K562 (cell line): ENCODE measurements around the gene SPRTN. TPM values are rescaled to one million over a fixed set of nuclear protein-coding genes. Genes with fewer than 3 reads are reported as not detected.

Experiments
- ATAC-seq: fragments of 200-7000 bp; cut with Tn5 transposase; 3 replicates; pipeline ENCODE4 v1.9.1; 2020; ENCODE audit warnings: moderate library complexity
- BruUV-seq: library from RNA; stranded (reverse); fragments of 400-500 nt; replicated peaks from 2 replicates; lab custom pipeline; 2021; lab: Mats Ljungman, UMichigan
- CTCF ChIA-PET: fragments of 300-600 bp; formaldehyde crosslinking; extraction: SDS; loops from one replicate; lab custom pipeline; 2021; ENCODE audit warnings: low intra/inter-chr PET ratio; lab: Yijun Ruan, JAX
- POLR2A ChIA-PET: fragments of 300-600, 350-650 bp; sonication (Branson Sonifier 250); formaldehyde crosslinking; extraction: SDS; loops from one replicate; lab custom pipeline; 2021; ENCODE audit warnings: antibody characterized with exemption, inconsistent platforms; lab: Yijun Ruan, JAX
- DNase-seq, 4 experiments: peaks; one replicate each; pipeline versions ENCODE4 v3.0.0 to v3.0.0-alpha.2; 2011 to 2018; ENCODE audit warnings: low spot score in 3 of 4, mixed read lengths in 3 of 4; ENCODE audit errors: extremely low read depth in 1 of 4
- FAIRE-seq: peaks from 2 replicates; lab custom pipeline; 2011; peaks lifted over from hg19 to GRCh38; lab: Jason Lieb, UNC
- H2AFZ ChIP-seq: 2 replicates; pipeline ENCODE4 v1.6.0; 2011; ENCODE audit warnings: low read depth, low read length, control low read depth, inconsistent platforms
- H3K27ac ChIP-seq: fragments of 200-600 bp; 3 replicates; pipeline ENCODE4 v1.8.0; 2011; ENCODE audit warnings: low read depth, mild to moderate bottlenecking, control low read depth, inconsistent platforms, low read length, moderate library complexity, mixed read lengths; ENCODE audit errors: extremely low read depth
- H3K27me3 ChIP-seq, 2 experiments: fragments of 300-600 bp in 1 of 2; 2 replicates in 1 of 2; 3 replicates in 1 of 2; pipeline versions ENCODE4 v1.6.0 to v1.8.0; 2011; ENCODE audit warnings: inconsistent platforms in 2 of 2, low read length in 2 of 2, mild to moderate bottlenecking in 1 of 2, mixed read lengths in 1 of 2, moderate library complexity in 1 of 2; ENCODE audit not compliant: control insufficient read depth in 2 of 2, insufficient read depth in 2 of 2
- H3K36me3 ChIP-seq: fragments of 300-600 bp; 3 replicates; pipeline ENCODE4 v1.8.0; 2011; ENCODE audit warnings: mild to moderate bottlenecking, low read length, inconsistent platforms; ENCODE audit not compliant: control insufficient read depth, insufficient read depth
- H3K4me1 ChIP-seq, 2 experiments: fragments of 200-600 bp in 1 of 2; replicated peaks in 1 of 2; 2 replicates in 1 of 2; 3 replicates in 1 of 2; pipeline versions ENCODE4 v1.5.1 to v1.8.0; 2011; ENCODE audit warnings: inconsistent platforms in 2 of 2, low read length in 2 of 2, mild to moderate bottlenecking in 1 of 2, mixed read lengths in 1 of 2, moderate library complexity in 1 of 2; ENCODE audit not compliant: control insufficient read depth in 2 of 2, insufficient read depth in 2 of 2
- H3K4me2 ChIP-seq: 2 replicates; pipeline ENCODE4 v1.6.1; 2011; ENCODE audit warnings: low read length, control low read depth, inconsistent platforms, mixed read lengths; ENCODE audit not compliant: insufficient read depth
- H3K4me3 ChIP-seq: fragments of 200-600 bp; sonication (generic), shearing (Covaris generic); 2 replicates; pipeline ENCODE4 v1.5.1; 2016; ENCODE audit warnings: control low read depth, inconsistent platforms
- H3K79me2 ChIP-seq: fragments of 200-600 bp; 3 replicates; pipeline ENCODE4 v1.8.0; 2011; ENCODE audit warnings: low read length, inconsistent platforms; ENCODE audit not compliant: control insufficient read depth, insufficient read depth
- H3K9ac ChIP-seq, 2 experiments: 2 replicates each; pipeline versions ENCODE4 v1.6.0 to v1.6.1; 2011; ENCODE audit warnings: low read depth in 2 of 2, low read length in 2 of 2, control low read depth in 1 of 2, inconsistent platforms in 1 of 2, mild to moderate bottlenecking in 1 of 2, mixed read lengths in 1 of 2; ENCODE audit not compliant: insufficient read depth in 1 of 2
- H3K9me1 ChIP-seq: one replicate; pipeline ENCODE4 v1.6.0; 2011; ENCODE audit warnings: inconsistent platforms, mild to moderate bottlenecking, low read length, moderate library complexity; ENCODE audit not compliant: control insufficient read depth, insufficient read depth
- H3K9me3 ChIP-seq: replicated peaks from 2 replicates; pipeline ENCODE4 v1.5.1; 2011; ENCODE audit warnings: low read depth, low read length, inconsistent platforms; ENCODE audit not compliant: control insufficient read depth, insufficient read depth
- H4K20me1 ChIP-seq: replicated peaks from 2 replicates; pipeline ENCODE4 v1.6.1; 2011; ENCODE audit warnings: low read length, inconsistent platforms, mixed read lengths; ENCODE audit not compliant: control insufficient read depth, insufficient read depth
- MTA3 ChIP-seq: fragments of 450-650 bp; formaldehyde crosslinking; IDR thresholded peaks from 2 replicates; pipeline ENCODE4 v1.6.1; 2017; ENCODE audit warnings: mild to moderate bottlenecking, borderline replicate concordance
- NEUROD1 ChIP-seq: fragments of 150-350 bp; IDR thresholded peaks from 2 replicates; pipeline ENCODE4 v1.6.1; 2014; ENCODE audit warnings: borderline replicate concordance, low read length, low read depth; ENCODE audit not compliant: partially characterized antibody
- NFRKB ChIP-seq: fragments of 450-650 bp; IDR thresholded peaks from 2 replicates; pipeline ENCODE4 v1.6.1; 2016; ENCODE audit warnings: low read depth
- RBBP5 ChIP-seq: fragments of 200-600 bp; sonication (generic); IDR thresholded peaks from 2 replicates; pipeline ENCODE4 v1.6.1; 2012; ENCODE audit warnings: borderline replicate concordance, mild to moderate bottlenecking, low read length, control low read depth, inconsistent platforms; ENCODE audit not compliant: insufficient read depth, poor library complexity, severe bottlenecking
- THAP12 ChIP-seq: fragments of 250-450 bp; sonication (Bioruptor Pico); IDR thresholded peaks from 2 replicates; pipeline ENCODE4 v1.9.0; 2021; ENCODE audit warnings: mild to moderate bottlenecking, inconsistent platforms
- ZNF57 ChIP-seq: fragments of 450-650 bp; formaldehyde crosslinking; IDR thresholded peaks from 2 replicates; pipeline ENCODE4 v1.4.0; 2020; ENCODE audit warnings: mild to moderate bottlenecking, moderate library complexity
- WGBS: fragments of 100-300 bp; shearing (Covaris generic); methylation state at CpG from one replicate; pipeline ENCODE4 v1.1.6; 2016; ENCODE audit warnings: low coverage, mixed read lengths; ENCODE audit not compliant: insufficient coverage; ENCODE audit errors: missing lambda C conversion rate; 5-methylcytosine and 5-hydroxymethylcytosine counted together
- in situ Hi-C: fragments of 300-500 bp; cut with MboI; formaldehyde crosslinking; loops from 4 replicates; pipeline ENCODE4 v1.15.0; 2018; ENCODE audit warnings: inconsistent platforms, mixed read lengths
- intact Hi-C: fragments of 100-400 bp; cut with micrococcal nuclease; formaldehyde crosslinking; loops from 2 replicates; pipeline ENCODE4 v1.14.2; 2022
- polyA plus RNA-seq, 8 experiments: library from polyadenylated mRNA; depleted of rRNA in 4 of 8; stranded (reverse) in 5 of 8; unstranded in 3 of 8; fragments of >200 nt; fragmentation: Nextera tagmentation in 2 of 8; fragmentation: Illumina TruSeq in 1 of 8; extraction: Ambion mirVana in 2 of 8; extraction: Trizol in 1 of 8; gene quantifications; 2 replicates each; pipeline versions ENCODE4 v1.2.1 to v1.2.3, GENCODE V29; 2011 to 2014; ENCODE audit warnings: inconsistent platforms in 1 of 8, missing spikeins in 1 of 8
- total RNA-seq, 7 experiments: library from RNA; depleted of rRNA in 6 of 7; stranded (reverse); fragments of >200 nt in 6 of 7; fragmentation: Illumina TruSeq in 2 of 7; extraction: Trizol in 2 of 7; gene quantifications; 2 replicates each; pipeline versions ENCODE4 v1.2.1 to v1.2.3, GENCODE V29; 2011 to 2021; ENCODE audit warnings: low replicate concordance in 1 of 7

The SPRTN gene
- total and polyA plus RNA-seq, 9 of the 15 experiments (the other 6 are each of a cell fraction or from before 2014, with no cell fraction given): 8.1 to 32.5 (median 21.2) TPM

- H3K4me2 ChIP-seq: no peak overlapping the region
- no peak overlapping the region for H3K9ac ChIP-seq
- no peaks in the 10 kb centered on the region for H3K4me1 ChIP-seq
- DNase-seq (no peak), FAIRE-seq (no peak), ATAC-seq (no peak)
- WGBS: 87% methylated on average over 5 of the region's 5 CpGs
- no peak overlapping the region for H3K27ac ChIP-seq
- no peaks in the 10 kb centered on the region for H3K9me1 ChIP-seq
- ChIA-PET POLR2A (interaction anchor here (0.5 to 0.7 kb wide), 2 partner anchors 54 to 239 kb away, joined by 3 read pairs; no protein-coding TSS in a partner anchor), CTCF (no interaction called here)
- H2AFZ ChIP-seq: no peak overlapping the region
- no peaks in the 10 kb centered on the region for H4K20me1 ChIP-seq
- no peaks in the 10 kb centered on the region for H3K27me3 ChIP-seq
- peaks cover 61% of the 10 kb centered on the region for H3K36me3 ChIP-seq
- TF ChIP-seq NFRKB (no peak), THAP12 (CRISPR knock-in tag) (no peak), NEUROD1 (no peak), ZNF57 (CRISPR knock-in tag) (no peak), MTA3 (no peak), RBBP5 (no peak)
- in situ Hi-C loops: loop anchor here (5.0 kb wide), 1 partner anchor 238 kb away; no protein-coding TSS in a partner anchor
- intact Hi-C loops: no loop called here
- H3K9me3 ChIP-seq: no peaks in the 10 kb centered on the region
- no peak overlapping the region for H3K4me3 ChIP-seq
- BruUV-seq: no TSS peak
- H3K79me2 ChIP-seq: no peaks in the 10 kb centered on the region
Measured at GRCh38 chr1:231364192-231364591, 26.1 kb downstream of the SPRTN start.
